GM12864 (cell line): ENCODE measurements around the gene NALCN.

ENCODE experiments used
- DNase-seq: peaks from one replicate; pipeline ENCODE4 v3.0.0-alpha.2; 2011; ENCODE audit warnings: low read depth
- H3K4me3 ChIP-seq: 2 replicates; pipeline ENCODE4 v1.5.1; 2011; ENCODE audit warnings: mild to moderate bottlenecking, low read depth, low read length, control low read depth
- TF ChIP-seq, protein P1 (sequence below): IDR thresholded peaks from 2 replicates; pipeline ENCODE4 v1.5.1; 2011; ENCODE audit warnings: low read depth, mild to moderate bottlenecking, moderate library complexity, low read length, control low read depth, inconsistent platforms; ENCODE audit errors: missing control alignments

The NALCN gene

DNA sequence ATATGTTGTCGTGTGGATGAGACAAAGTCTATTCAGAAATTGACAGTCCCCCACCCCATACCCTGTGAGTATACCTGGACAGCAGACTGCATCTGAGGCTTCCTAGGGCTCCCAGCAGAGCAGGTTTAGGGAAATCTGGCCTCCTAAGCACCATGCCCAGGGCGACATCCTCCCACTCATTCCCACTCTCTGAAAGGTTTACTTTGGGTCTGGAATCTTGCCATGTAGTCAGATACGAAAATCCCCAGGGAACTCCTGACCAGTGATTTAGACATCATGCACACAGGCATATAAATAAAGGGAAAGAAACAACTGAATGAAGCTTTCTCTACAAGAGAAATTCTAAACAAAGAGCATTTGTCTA lies 717 bp upstream of the NALCN start:
- H3K4me3 ChIP-seq: no peak overlapping the region
- DNase-seq: no peak
- TF ChIP-seq, protein P1, sequence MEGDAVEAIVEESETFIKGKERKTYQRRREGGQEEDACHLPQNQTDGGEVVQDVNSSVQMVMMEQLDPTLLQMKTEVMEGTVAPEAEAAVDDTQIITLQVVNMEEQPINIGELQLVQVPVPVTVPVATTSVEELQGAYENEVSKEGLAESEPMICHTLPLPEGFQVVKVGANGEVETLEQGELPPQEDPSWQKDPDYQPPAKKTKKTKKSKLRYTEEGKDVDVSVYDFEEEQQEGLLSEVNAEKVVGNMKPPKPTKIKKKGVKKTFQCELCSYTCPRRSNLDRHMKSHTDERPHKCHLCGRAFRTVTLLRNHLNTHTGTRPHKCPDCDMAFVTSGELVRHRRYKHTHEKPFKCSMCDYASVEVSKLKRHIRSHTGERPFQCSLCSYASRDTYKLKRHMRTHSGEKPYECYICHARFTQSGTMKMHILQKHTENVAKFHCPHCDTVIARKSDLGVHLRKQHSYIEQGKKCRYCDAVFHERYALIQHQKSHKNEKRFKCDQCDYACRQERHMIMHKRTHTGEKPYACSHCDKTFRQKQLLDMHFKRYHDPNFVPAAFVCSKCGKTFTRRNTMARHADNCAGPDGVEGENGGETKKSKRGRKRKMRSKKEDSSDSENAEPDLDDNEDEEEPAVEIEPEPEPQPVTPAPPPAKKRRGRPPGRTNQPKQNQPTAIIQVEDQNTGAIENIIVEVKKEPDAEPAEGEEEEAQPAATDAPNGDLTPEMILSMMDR: no peak

DNA sequence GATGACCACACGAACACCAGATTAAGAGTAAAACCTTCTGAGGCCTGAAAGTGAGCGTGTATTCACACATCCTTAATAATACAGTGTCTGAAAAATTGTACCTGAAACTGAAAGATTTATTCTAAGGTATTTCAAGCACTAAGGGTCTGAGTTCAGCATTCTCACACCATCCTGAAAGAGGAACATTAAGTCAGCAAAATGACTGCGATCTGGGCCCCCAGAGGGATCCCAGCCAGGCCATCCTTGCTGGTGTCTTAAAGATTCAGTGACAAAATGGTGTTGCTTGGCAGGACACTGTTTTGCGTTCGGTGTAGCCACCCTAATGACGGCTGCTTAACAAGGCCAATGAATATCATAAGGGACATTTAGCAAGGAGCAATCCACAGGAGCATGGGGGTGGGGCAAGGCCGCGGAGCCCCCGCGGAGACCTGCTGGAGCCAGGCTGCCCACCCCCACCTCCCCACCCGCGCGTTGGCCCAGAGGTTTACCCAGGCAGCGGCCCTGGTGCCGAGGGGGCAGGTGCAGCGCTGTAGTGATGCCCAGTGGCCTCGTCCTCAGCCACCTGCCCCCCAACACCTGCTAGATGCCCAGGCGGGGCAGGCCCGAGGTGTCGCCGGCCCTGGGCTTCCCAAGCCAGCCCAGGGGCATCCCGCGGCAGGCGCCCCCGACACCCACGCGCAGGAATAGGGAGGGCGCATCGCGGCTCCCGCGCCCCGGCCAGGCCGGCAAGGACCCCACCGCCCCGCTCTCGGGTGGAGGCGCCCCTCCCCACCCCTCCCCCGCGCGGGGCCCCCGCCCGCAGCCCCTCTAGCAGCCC lies 742 bp downstream of the NALCN start:
- TF ChIP-seq, protein P1: no peak
- no peak overlapping the region for H3K4me3 ChIP-seq
- no peak for DNase-seq

DNA sequence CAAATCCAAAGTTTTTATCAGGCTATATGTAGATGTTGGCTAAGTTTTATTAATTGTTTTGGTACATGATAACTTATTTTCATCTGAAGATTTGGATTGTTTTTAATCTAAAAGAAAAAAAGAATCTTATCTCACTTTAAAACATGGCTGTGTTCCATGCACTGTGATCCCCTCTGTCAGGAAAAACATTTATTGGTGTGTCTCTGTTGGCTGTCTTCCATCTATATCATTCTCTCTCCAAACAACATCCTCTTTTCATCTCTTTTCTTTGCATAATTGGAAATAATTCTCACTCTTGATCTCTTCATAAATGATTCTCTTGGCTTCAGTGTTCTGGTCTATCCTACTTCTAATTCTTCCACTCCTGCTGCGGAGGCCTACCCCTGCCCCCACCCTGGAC lies 4.2 kb downstream of the NALCN start:
- TF ChIP-seq, protein P1: no peak
- no peak overlapping the region for H3K4me3 ChIP-seq
- no peak for DNase-seq

DNA sequence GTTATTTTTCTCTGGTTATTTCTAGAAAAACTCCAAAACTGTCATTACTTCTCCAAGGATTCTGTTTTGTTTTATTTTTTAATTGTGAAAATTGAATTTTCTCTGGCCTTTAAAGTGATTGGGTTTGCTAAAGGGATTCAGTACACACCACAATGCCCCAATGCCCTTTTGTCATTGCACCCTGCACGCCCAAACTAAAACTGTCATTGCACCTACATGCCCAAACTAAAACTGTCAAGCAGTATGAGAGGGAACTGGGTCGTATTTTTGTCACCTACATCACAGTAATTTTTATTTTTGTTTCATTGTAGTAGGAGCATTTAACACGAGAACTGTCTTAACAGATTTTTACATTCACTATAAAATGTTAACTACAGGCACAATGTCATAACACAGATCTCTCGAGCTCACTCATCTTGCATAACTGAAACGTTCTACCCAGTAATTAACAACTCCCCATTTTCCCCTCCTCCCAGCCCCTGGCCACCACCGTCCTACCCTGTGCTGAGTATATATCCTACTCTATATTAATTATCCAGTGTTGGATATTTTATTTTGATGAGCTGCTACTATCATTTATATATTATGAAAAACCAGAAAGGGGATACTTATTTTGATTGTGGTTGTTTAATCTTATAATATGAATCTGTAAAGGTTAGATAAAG lies 7.2 kb downstream of the NALCN start:
- H3K4me3 ChIP-seq: no peak overlapping the region
- TF ChIP-seq, protein P1: no peak
- DNase-seq: no peak

DNA sequence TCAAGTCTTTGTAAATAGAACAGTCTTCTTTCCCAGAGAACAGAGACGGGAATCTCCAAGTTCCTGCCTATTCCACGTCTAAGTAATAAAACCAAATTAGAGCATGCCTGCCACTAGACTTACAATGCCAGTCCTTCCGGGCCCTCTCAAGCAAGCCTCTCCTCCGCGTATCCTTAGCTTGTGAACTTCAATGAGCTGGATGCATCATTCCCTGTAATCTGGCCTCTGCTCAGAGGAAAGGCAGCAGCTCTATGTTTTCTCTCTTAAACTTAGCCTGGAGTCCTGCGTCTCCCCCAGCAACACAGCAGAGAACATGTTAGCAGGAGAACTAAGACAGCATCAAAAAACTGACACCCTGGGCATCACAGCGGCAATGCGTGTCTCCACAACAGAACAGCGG lies 8.2 kb downstream of the NALCN start:
- DNase-seq: no peak
- TF ChIP-seq, protein P1: no peak

DNA sequence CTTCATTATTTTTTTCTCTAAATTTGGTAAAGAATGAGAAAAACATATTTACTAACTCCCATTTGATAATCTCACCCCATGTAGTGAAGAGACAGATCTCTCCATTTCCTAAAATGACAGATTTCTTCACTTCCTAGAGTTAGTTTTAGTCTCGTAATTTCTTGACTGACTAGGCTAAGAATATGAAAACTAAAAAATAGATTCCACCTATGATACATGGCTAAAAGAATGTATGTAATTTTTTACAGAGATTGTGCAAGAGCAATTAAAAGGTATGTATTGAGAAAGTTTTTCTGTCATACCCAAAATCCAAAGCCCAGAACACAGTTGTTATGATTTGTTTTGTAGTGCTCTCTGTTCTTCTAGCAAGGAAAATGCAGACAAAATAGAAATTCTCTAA lies 9.5 kb downstream of the NALCN start:
- TF ChIP-seq, protein P1: no peak
- no peak overlapping the region for H3K4me3 ChIP-seq
- DNase-seq: no peak

More for the DNA sequence above, 8.2 kb downstream of the NALCN start:
- H3K4me3 ChIP-seq: no peak overlapping the region
